Naive thymus-derived CD8-positive, alpha-beta T cell (primary cell): Measurements from ENCODE around the gene MIA2. TPM values are rescaled to one million over a fixed set of nuclear protein-coding genes. Genes with fewer than 3 reads are reported as not detected.

Experiments used
- ATAC-seq, 2 donors: fragments of 150-1000 bp; cut with Tn5 transposase in 1 of 2; sonication (Bioruptor Pico), chemical (Tn5 transposase) in 1 of 2; 1 replicate in 1 of 2; 2 replicates in 1 of 2; pipeline ENCODE4 v1.10.0; 2021; ENCODE audit warnings: mild to moderate bottlenecking in 2 of 2, moderate library complexity in 2 of 2
- POLR2A ChIA-PET: fragments of 350-600 bp; sonication (Branson Sonifier 250); formaldehyde crosslinking; loops from one replicate; lab custom pipeline; 2021; ENCODE audit warnings: antibody characterized with exemption; lab: Charles Lee
- DNase-seq, 10 donors: peaks; one replicate each; pipeline versions ENCODE4 v3.0.0 to v3.0.0-alpha.2; 2020 to 2022
- H3K27ac Mint-ChIP-seq, 10 donors: one replicate each; pipeline ENCODE4 v1.8.0; 2020 to 2022; ENCODE audit warnings: mild to moderate bottlenecking in 10 of 10, mixed read lengths in 10 of 10, moderate library complexity in 4 of 10, inconsistent platforms in 1 of 10
- H3K27me3 Mint-ChIP-seq, 5 donors: one replicate each; pipeline ENCODE4 v1.8.0; 2021 to 2022; ENCODE audit warnings: mixed read lengths in 5 of 5
- H3K36me3 Mint-ChIP-seq, 3 donors: one replicate each; pipeline ENCODE4 v1.8.0; 2020 to 2022; ENCODE audit warnings: mixed read lengths in 3 of 3, mild to moderate bottlenecking in 2 of 3, inconsistent platforms in 1 of 3
- H3K4me1 Mint-ChIP-seq, 4 donors: one replicate each; pipeline ENCODE4 v1.8.0; 2021 to 2022; ENCODE audit warnings: mixed read lengths in 4 of 4
- H3K4me3 Mint-ChIP-seq, 10 donors: one replicate each; pipeline ENCODE4 v1.8.0; 2020 to 2022; ENCODE audit warnings: mild to moderate bottlenecking in 10 of 10, mixed read lengths in 10 of 10, moderate library complexity in 6 of 10, inconsistent platforms in 1 of 10
- H3K9me3 Mint-ChIP-seq, 9 donors: one replicate each; pipeline ENCODE4 v1.8.0; 2020 to 2022; ENCODE audit warnings: mixed read lengths in 9 of 9, mild to moderate bottlenecking in 3 of 9, inconsistent platforms in 1 of 9, moderate library complexity in 1 of 9
- polyA plus RNA-seq, 3 donors: library from polyadenylated mRNA; unstranded; fragments of 300-500 nt; fragmentation: Illumina TruSeq; gene quantifications; one replicate each; pipeline ENCODE4 v1.2.3, GENCODE V29; 2021
- total RNA-seq, 8 experiments: library from RNA in 2 of 8; stranded (reverse) in 2 of 8; gene quantifications; one replicate each; pipeline ENCODE4 v1.2.3 and lab custom pipeline; 2021 to 2026

Gene MIA2
- total and polyA plus RNA-seq, 5 experiments from 2014 or later, result 21.5 to 26.1 (median 23.1) TPM

- Mint-ChIP-seq H3K27me3 (no peaks in the 10 kb centered on the region), H3K4me1 (peaks cover 19 to 42% (median 29%) of the 10 kb centered on the region in 4 donors), H3K36me3 (peaks cover 0 to 11% (median 7%) of the 10 kb centered on the region in 3 donors), H3K4me3 (no peak overlapping the region), H3K9me3 (no peaks in the 10 kb centered on the region), H3K27ac (peak overlapping the region in 9 of 10 donors; percentile 2 to 77 (median 39))
- ATAC-seq (peak; percentile 42 to 57), DNase-seq (peak in 2 of 10 donors; percentile 15 to 21)
- POLR2A ChIA-PET, result no interaction called here
Observed at GRCh38 chr14:39383026-39383660, 149.4 kb downstream of the MIA2 start.

- POLR2A ChIA-PET, result no interaction called here
- Mint-ChIP-seq H3K27ac (peak overlapping the region in 6 of 10 donors; percentile 14 to 77 (median 54)), H3K9me3 (no peaks in the 10 kb centered on the region), H3K27me3 (no peaks in the 10 kb centered on the region), H3K36me3 (peaks cover 0 to 11% (median 9%) of the 10 kb centered on the region in 3 donors), H3K4me3 (no peak overlapping the region), H3K4me1 (peaks cover 19 to 42% (median 29%) of the 10 kb centered on the region in 4 donors)
- ATAC-seq, result no peak
- DNase-seq, result no peak
Observed at GRCh38 chr14:39383741-39384140, 150.0 kb downstream of the MIA2 start.

GRCh38 chr14:39384177-39384576 is 150.5 kb downstream of the MIA2 start:
- peaks cover 21 to 42% (median 29%) of the 10 kb centered on the region in 4 donors for H3K4me1 Mint-ChIP-seq
- POLR2A ChIA-PET, result interaction anchor here (0.6 kb wide), 1 partner anchor 69 kb away, joined by 4 read pairs; no protein-coding TSS in a partner anchor
- H3K27me3 Mint-ChIP-seq, result no peaks in the 10 kb centered on the region
- no peaks in the 10 kb centered on the region for H3K9me3 Mint-ChIP-seq
- no peak for DNase-seq
- peaks cover 0 to 11% (median 9%) of the 10 kb centered on the region in 3 donors for H3K36me3 Mint-ChIP-seq
- H3K27ac Mint-ChIP-seq, result no peak overlapping the region
- ATAC-seq, result no peak
- H3K4me3 Mint-ChIP-seq, result no peak overlapping the region

- DNase-seq (no peak), ATAC-seq (no peak)
- no peak overlapping the region for H3K4me3 Mint-ChIP-seq
- peak overlapping the region in 1 of 10 donors; percentile 7 for H3K27ac Mint-ChIP-seq
- H3K36me3 Mint-ChIP-seq, result peaks cover 0 to 34% (median 12%) of the 10 kb centered on the region in 3 donors
- H3K4me1 Mint-ChIP-seq, result peaks cover 0 to 4% (median under 1%) of the 10 kb centered on the region in 4 donors
- no peaks in the 10 kb centered on the region for H3K27me3 Mint-ChIP-seq
- POLR2A ChIA-PET, result interaction anchor here (1.4 kb wide), 1 partner anchor 39 kb away, joined by 5 read pairs; the partner anchor contains the start of gene FBXO33
- no peaks in the 10 kb centered on the region for H3K9me3 Mint-ChIP-seq
Observed at GRCh38 chr14:39393289-39393688, 159.6 kb downstream of the MIA2 start.

- Mint-ChIP-seq H3K4me3 (peak overlapping the region in 1 of 10 donors; percentile 15), H3K27ac (peak overlapping the region in 6 of 10 donors; percentile 17 to 64 (median 40)), H3K36me3 (peaks cover 0 to 55% (median 12%) of the 10 kb centered on the region in 3 donors), H3K4me1 (no peaks in the 10 kb centered on the region), H3K27me3 (no peaks in the 10 kb centered on the region), H3K9me3 (no peaks in the 10 kb centered on the region)
- DNase-seq (no peak), ATAC-seq (peak in 1 of 2 donors; percentile 39)
- POLR2A ChIA-PET, result no interaction called here
Observed at GRCh38 chr14:39395555-39396254, 162.0 kb downstream of the MIA2 start.

GRCh38 chr14:39396448-39396847 is 162.7 kb downstream of the MIA2 start:
- DNase-seq, result no peak
- peak overlapping the region in 2 of 10 donors; percentile 44 to 64 for H3K27ac Mint-ChIP-seq
- H3K27me3 Mint-ChIP-seq, result no peaks in the 10 kb centered on the region
- H3K9me3 Mint-ChIP-seq, result no peaks in the 10 kb centered on the region
- POLR2A ChIA-PET, result no interaction called here
- H3K4me3 Mint-ChIP-seq, result no peak overlapping the region
- H3K36me3 Mint-ChIP-seq, result peaks cover 0 to 63% (median 14%) of the 10 kb centered on the region in 3 donors
- peak in 1 of 2 donors; percentile 24 for ATAC-seq
- H3K4me1 Mint-ChIP-seq, result no peaks in the 10 kb centered on the region

DNA sequence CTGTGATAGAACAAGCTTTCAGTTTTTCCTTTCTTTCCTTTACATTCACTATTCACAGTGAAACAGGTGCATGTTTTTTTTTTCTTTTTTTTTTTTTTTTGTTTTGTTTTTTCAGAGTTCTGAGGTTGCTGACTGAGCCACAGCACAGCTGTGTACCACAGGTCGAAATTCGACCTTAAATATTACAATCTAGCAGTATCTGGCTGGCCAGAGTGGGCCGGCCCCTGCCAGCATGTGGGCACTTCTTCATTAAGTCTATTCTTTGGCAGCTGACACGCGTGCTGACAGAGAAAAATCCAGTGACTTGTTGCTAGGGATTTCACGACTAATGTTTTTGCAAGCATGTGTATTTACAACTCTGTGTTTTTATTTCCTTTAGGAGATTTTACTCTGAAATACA is 164.7 kb downstream of the MIA2 start:
- Mint-ChIP-seq H3K36me3 (peaks cover 0 to 75% (median 14%) of the 10 kb centered on the region in 3 donors), H3K27me3 (no peaks in the 10 kb centered on the region), H3K4me1 (peaks cover 0 to 4% (median 2%) of the 10 kb centered on the region in 4 donors), H3K27ac (no peak overlapping the region), H3K9me3 (no peaks in the 10 kb centered on the region), H3K4me3 (no peak overlapping the region)
- ATAC-seq, result no peak
- DNase-seq, result no peak
- POLR2A ChIA-PET, result no interaction called here

GRCh38 chr14:39406560-39406959 is 172.8 kb downstream of the MIA2 start:
- DNase-seq (no peak), ATAC-seq (no peak)
- peaks cover 19 to 49% (median 38%) of the 10 kb centered on the region in 4 donors for H3K4me1 Mint-ChIP-seq
- H3K27me3 Mint-ChIP-seq, result no peaks in the 10 kb centered on the region
- peaks cover 0 to 26% (median 8%) of the 10 kb centered on the region in 9 donors for H3K9me3 Mint-ChIP-seq
- no peak overlapping the region for H3K4me3 Mint-ChIP-seq
- POLR2A ChIA-PET, result no interaction called here
- peaks cover 0 to 32% (median 10%) of the 10 kb centered on the region in 3 donors for H3K36me3 Mint-ChIP-seq
- peak overlapping the region in 3 of 10 donors; percentile 9 to 46 (median 22) for H3K27ac Mint-ChIP-seq

DNA sequence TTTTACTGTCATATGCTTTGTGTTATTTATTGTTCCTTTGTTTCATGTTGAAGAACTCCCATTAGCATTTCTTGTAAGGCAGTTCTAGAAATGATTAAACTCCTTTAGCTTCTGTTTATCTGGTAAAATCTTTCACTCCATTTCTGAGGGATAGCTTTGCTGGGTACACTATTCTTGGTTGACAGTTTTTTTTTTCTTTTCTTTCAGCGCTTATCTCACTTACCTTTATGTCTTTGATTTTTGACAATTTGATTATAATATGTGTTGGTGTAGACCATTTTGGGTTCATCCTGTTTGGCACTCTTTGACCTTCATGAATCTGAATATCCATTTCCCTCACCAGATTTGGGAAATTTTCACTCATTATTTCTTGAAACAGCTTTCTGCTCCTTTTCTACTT is 182.4 kb downstream of the MIA2 start:
- Mint-ChIP-seq H3K36me3 (peaks cover 32 to 68% (median 39%) of the 10 kb centered on the region in 3 donors), H3K9me3 (peaks cover 0 to 55% (median 26%) of the 10 kb centered on the region in 9 donors), H3K27me3 (no peaks in the 10 kb centered on the region), H3K4me1 (peaks cover 5 to 26% (median 15%) of the 10 kb centered on the region in 4 donors), H3K4me3 (peak overlapping the region in 1 of 10 donors; percentile 71), H3K27ac (peak overlapping the region in 1 of 10 donors; percentile 52)
- ATAC-seq (no peak), DNase-seq (no peak)
- POLR2A ChIA-PET, result no interaction called here

DNA sequence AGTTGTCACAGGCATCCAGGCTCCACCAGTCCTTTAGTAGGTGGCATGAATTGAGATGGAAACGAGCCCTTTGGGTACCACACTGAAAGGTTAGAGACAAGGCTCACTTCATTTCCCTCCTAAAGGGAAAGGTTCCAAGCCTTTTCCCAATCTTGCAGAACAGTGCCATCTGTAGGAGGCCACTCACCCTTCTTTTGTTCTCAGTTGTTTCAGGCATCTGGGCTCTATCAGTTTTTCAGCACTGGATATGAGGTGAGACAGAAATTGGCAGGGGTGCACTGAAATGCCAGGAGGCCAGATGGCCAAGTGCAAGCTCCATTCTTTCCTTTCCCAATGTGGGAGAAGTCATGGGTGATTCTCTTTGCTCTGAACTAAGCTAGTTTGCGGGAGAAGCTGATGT is 183.3 kb downstream of the MIA2 start:
- Mint-ChIP-seq H3K4me3 (no peak overlapping the region), H3K9me3 (peaks cover 0 to 52% (median 26%) of the 10 kb centered on the region in 9 donors), H3K27me3 (no peaks in the 10 kb centered on the region), H3K27ac (no peak overlapping the region), H3K36me3 (peaks cover 30 to 68% (median 45%) of the 10 kb centered on the region in 3 donors), H3K4me1 (peaks cover 12 to 34% (median 24%) of the 10 kb centered on the region in 4 donors)
- no peak for DNase-seq
- POLR2A ChIA-PET, result no interaction called here
- ATAC-seq, result no peak

DNA sequence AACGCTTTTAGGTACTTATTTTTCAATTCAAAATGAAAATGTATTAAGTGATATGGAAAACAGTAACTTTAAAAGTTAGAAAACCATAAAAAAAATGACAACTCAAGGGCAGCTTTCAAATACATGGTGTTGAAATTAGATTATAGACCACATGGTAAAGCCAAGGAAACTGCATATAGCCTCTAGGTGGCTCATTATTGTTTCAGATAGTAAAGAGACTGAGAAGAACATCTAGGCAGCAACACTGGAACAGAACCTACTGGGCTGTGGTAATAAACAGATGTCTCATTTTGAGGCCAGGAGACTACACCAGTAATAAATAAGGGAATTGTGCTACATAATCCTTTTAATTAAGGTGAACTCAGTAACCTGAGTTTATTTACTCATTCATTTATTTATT is 185.6 kb downstream of the MIA2 start:
- POLR2A ChIA-PET, result no interaction called here
- Mint-ChIP-seq H3K4me3 (no peak overlapping the region), H3K27me3 (no peaks in the 10 kb centered on the region), H3K4me1 (peaks cover 20 to 53% (median 42%) of the 10 kb centered on the region in 4 donors), H3K36me3 (peaks cover 17 to 58% (median 49%) of the 10 kb centered on the region in 3 donors), H3K9me3 (peaks cover 0 to 31% (median 20%) of the 10 kb centered on the region in 9 donors), H3K27ac (no peak overlapping the region)
- no peak for ATAC-seq
- DNase-seq, result no peak

GRCh38 chr14:39422243-39422642 is 188.5 kb downstream of the MIA2 start:
- DNase-seq, result no peak
- no peak for ATAC-seq
- peak overlapping the region in 7 of 10 donors; percentile 3 to 32 (median 14) for H3K27ac Mint-ChIP-seq
- H3K9me3 Mint-ChIP-seq, result peaks cover 0 to 7% (median 2%) of the 10 kb centered on the region in 9 donors
- H3K4me1 Mint-ChIP-seq, result peaks cover 26 to 74% (median 65%) of the 10 kb centered on the region in 4 donors
- POLR2A ChIA-PET, result interaction anchor here (2.3 kb wide), 1 partner anchor 10 kb away, joined by 13 read pairs; the partner anchor contains the start of gene FBXO33
- H3K36me3 Mint-ChIP-seq, result peaks cover 5 to 40% (median 34%) of the 10 kb centered on the region in 3 donors
- H3K27me3 Mint-ChIP-seq, result no peaks in the 10 kb centered on the region
- peak overlapping the region in 6 of 10 donors; percentile 1 to 55 (median 16) for H3K4me3 Mint-ChIP-seq
